Gastroesophageal sphincter (tissue), 3 donors: ENCODE results near the gene CAPS.

Source experiments
- CTCF ChIP-seq, 4 experiments: fragments of 200-600 bp in 2 of 4; fragments of 450-650 bp in 2 of 4; sonication (generic) in 1 of 4; IDR thresholded peaks; one replicate each; pipeline ENCODE4 v1.5.1; 2017 to 2019; ENCODE audit warnings: antibody characterized with exemption in 4 of 4, mild to moderate bottlenecking in 2 of 4, moderate library complexity in 2 of 4
- EP300 ChIP-seq: sonication (generic); formaldehyde crosslinking; IDR thresholded peaks from one replicate; pipeline ENCODE4 v1.6.1; 2017; ENCODE audit warnings: antibody characterized with exemption, mild to moderate bottlenecking

GRCh38 chr19:5913739-5914357, at the start of gene CAPS:
- TF ChIP-seq EP300 (no peak), CTCF (IDR thresholded peaks at IDR 0.05) (no peak)
